GM12878 (cell line): ENCODE results near the gene FLT1. TPM values are rescaled to one million over a fixed set of nuclear protein-coding genes. Genes with fewer than 3 reads are reported as not detected.

Source experiments
- ATAC-seq: fragments of 200-7000 bp; cut with Tn5 transposase; 3 replicates; pipeline ENCODE4 v1.9.1; 2020; ENCODE audit warnings: mild to moderate bottlenecking, moderate library complexity
- BruUV-seq: library from RNA; stranded (reverse); fragments of 400-500 nt; replicated peaks from 2 replicates; lab custom pipeline; 2021; lab: Mats Ljungman, UMichigan
- CTCF ChIA-PET: fragments of 300-600 bp; sonication (Branson Sonifier 250); formaldehyde crosslinking; extraction: SDS; loops from one replicate; lab custom pipeline; 2021; ENCODE audit warnings: inconsistent platforms; lab: Yijun Ruan, JAX
- POLR2A ChIA-PET: fragments of 350-600 bp; formaldehyde crosslinking; extraction: SDS; loops from one replicate; lab custom pipeline; 2021; ENCODE audit warnings: inconsistent platforms; lab: Charles Lee
- RAD21 ChIA-PET: fragments of 300-600 bp; sonication (Branson Sonifier 250); formaldehyde crosslinking; loops from one replicate; lab custom pipeline; 2023; ENCODE audit warnings: antibody characterized with exemption; ENCODE audit not compliant: unreplicated experiment; lab: Charles Lee
- SMC1A ChIA-PET: fragments of 300-600 bp; sonication (Branson Sonifier 250); formaldehyde crosslinking; loops from one replicate; lab custom pipeline; 2023; ENCODE audit not compliant: unreplicated experiment, uncharacterized antibody; lab: Charles Lee
- DNase-seq: peaks from one replicate; pipeline ENCODE4 v3.0.0-alpha.2; 2011; ENCODE audit warnings: low read depth, low spot score
- FAIRE-seq: peaks from 3 replicates; lab custom pipeline; 2011; peaks lifted over from hg19 to GRCh38; lab: Jason Lieb, UNC
- H2AFZ ChIP-seq: 2 replicates; pipeline ENCODE4 v1.6.0; 2011; ENCODE audit warnings: low read depth, low read length, control low read depth; ENCODE audit not compliant: control insufficient read depth
- H3K27ac ChIP-seq: 2 replicates; pipeline ENCODE4 v1.5.1; 2011; ENCODE audit warnings: control low read depth; ENCODE audit not compliant: control insufficient read depth, insufficient read depth
- H3K27me3 ChIP-seq, 2 experiments: replicated peaks in 1 of 2; 2 replicates each; pipeline versions ENCODE4 v1.6.0 to v1.6.1; 2011; ENCODE audit warnings: low read length in 1 of 2; ENCODE audit not compliant: control insufficient read depth in 2 of 2, insufficient read depth in 2 of 2
- H3K36me3 ChIP-seq, 2 experiments: 2 replicates each; pipeline ENCODE4 v1.5.1; 2011; ENCODE audit warnings: low read length in 1 of 2; ENCODE audit not compliant: control insufficient read depth in 2 of 2, insufficient read depth in 2 of 2
- H3K4me1 ChIP-seq: 2 replicates; pipeline ENCODE4 v1.6.1; 2011; ENCODE audit warnings: mild to moderate bottlenecking, low read length, moderate library complexity, mixed read lengths; ENCODE audit not compliant: control insufficient read depth, insufficient read depth
- H3K4me2 ChIP-seq: 2 replicates; pipeline ENCODE4 v1.6.0; 2011; ENCODE audit warnings: control low read depth; ENCODE audit not compliant: control insufficient read depth, insufficient read depth
- H3K4me3 ChIP-seq: fragments of 200-600 bp; sonication (generic); 2 replicates; pipeline ENCODE4 v1.5.1; 2016
- H3K79me2 ChIP-seq: 2 replicates; pipeline ENCODE4 v1.6.0; 2011; ENCODE audit warnings: low read length; ENCODE audit not compliant: control insufficient read depth, insufficient read depth
- H3K9ac ChIP-seq: 2 replicates; pipeline ENCODE4 v1.8.0; 2011; ENCODE audit warnings: low read length, control low read depth, mixed read lengths; ENCODE audit not compliant: control insufficient read depth, insufficient read depth
- H3K9me3 ChIP-seq: replicated peaks from 3 replicates; pipeline ENCODE4 v1.5.1; 2011; ENCODE audit warnings: mild to moderate bottlenecking, low read length; ENCODE audit not compliant: control insufficient read depth, insufficient read depth
- H4K20me1 ChIP-seq: 2 replicates; pipeline ENCODE4 v1.6.0; 2011; ENCODE audit not compliant: control insufficient read depth, insufficient read depth
- ESRRA ChIP-seq: IDR thresholded peaks from 2 replicates; pipeline ENCODE4 v1.6.1; 2012; ENCODE audit warnings: mild to moderate bottlenecking, low read length, improper control_type of control experiment
- FOXK2 ChIP-seq: fragments of 450-650 bp; IDR thresholded peaks from 2 replicates; pipeline ENCODE4 v1.6.1; 2017; ENCODE audit warnings: mild to moderate bottlenecking, moderate library complexity
- MAX ChIP-seq: IDR thresholded peaks from 2 replicates; pipeline ENCODE4 v1.6.1; 2012; ENCODE audit warnings: low read depth, low read length, improper control_type of control experiment
- NBN ChIP-seq: fragments of 450-650 bp; IDR thresholded peaks from 2 replicates; pipeline ENCODE4 v1.6.1; 2016
- RCOR1 ChIP-seq: conservative IDR thresholded peaks from 2 replicates; pipeline ENCODE4 v1.6.1; 2012; ENCODE audit warnings: low read depth, low read length, improper control_type of control experiment
- RFX5 ChIP-seq: IDR thresholded peaks from 2 replicates; pipeline ENCODE4 v1.6.1; 2011; ENCODE audit warnings: low read depth, low read length, improper control_type of control experiment
- SUPT20H ChIP-seq: IDR thresholded peaks from 2 replicates; pipeline ENCODE4 v1.6.1; 2011; ENCODE audit warnings: low read depth, mild to moderate bottlenecking, low read length, moderate library complexity, borderline replicate concordance; ENCODE audit not compliant: control insufficient read depth
- SUZ12 ChIP-seq: fragments of 200-600 bp; sonication (generic); IDR thresholded peaks from one replicate; pipeline ENCODE4 v1.6.1; 2018; ENCODE audit warnings: antibody characterized with exemption, mild to moderate bottlenecking; ENCODE audit not compliant: unreplicated experiment
- WGBS: methylation state at CpG from one replicate; pipeline ENCODE4 v1.1.6; 2016; ENCODE audit warnings: low lambda C conversion rate; ENCODE audit not compliant: insufficient replicate concordance, insufficient coverage; ENCODE audit errors: missing lambda C conversion rate; 5-methylcytosine and 5-hydroxymethylcytosine counted together
- in situ Hi-C: fragments of 300-500 bp; cut with MboI; formaldehyde crosslinking; loops from 9 replicates; pipeline ENCODE4 v1.14.3; 2018; ENCODE audit warnings: mixed read lengths
- intact Hi-C: fragments of 100-400 bp; cut with micrococcal nuclease; formaldehyde crosslinking; loops from one replicate; pipeline ENCODE4 v1.14.2; 2022; ENCODE audit not compliant: unreplicated experiment
- polyA plus RNA-seq, 11 experiments: library from polyadenylated mRNA; depleted of rRNA in 4 of 11; unstranded in 6 of 11; stranded (reverse) in 5 of 11; fragments of >200 nt; fragmentation: Nextera tagmentation in 4 of 11; fragmentation: Illumina TruSeq in 1 of 11; extraction: Ambion mirVana in 4 of 11; extraction: Trizol in 1 of 11; gene quantifications; 1 replicate in 1 of 11; 2 replicates in 10 of 11; pipeline versions ENCODE4 v1.2.1 to v1.2.3, GENCODE V29; 2011 to 2016; ENCODE audit warnings: inconsistent platforms in 2 of 11, missing spikeins in 2 of 11, low read depth in 1 of 11
- total RNA-seq, 4 experiments: library from RNA; depleted of rRNA in 3 of 4; stranded (reverse); fragments of >200 nt in 3 of 4; fragmentation: Illumina TruSeq in 1 of 4; extraction: Trizol in 1 of 4; gene quantifications; 2 replicates each; pipeline versions ENCODE4 v1.2.1 to v1.2.3, GENCODE V29; 2013 to 2021

The FLT1 gene
- total and polyA plus RNA-seq, 10 of the 15 experiments (the other 5 are each of a cell fraction or from before 2014, with no cell fraction given), result 0.55 to 5.6 (median 0.84) TPM

GRCh38 chr13:28349907-28350654 is 144.8 kb downstream of the FLT1 start:
- Histone ChIP-seq H3K4me3 (no peak overlapping the region), H3K9ac (no peak overlapping the region), H3K27me3 (no peaks in the 10 kb centered on the region), H2AFZ (no peak overlapping the region), H4K20me1 (no peaks in the 10 kb centered on the region), H3K4me1 (no peaks in the 10 kb centered on the region; the same call in 1 of the 2 replicates), H3K79me2 (no peaks in the 10 kb centered on the region), H3K36me3 (no peaks in the 10 kb centered on the region), H3K27ac (no peak overlapping the region), H3K4me2 (no peak overlapping the region), H3K9me3 (no peaks in the 10 kb centered on the region)
- DNase-seq (no peak), ATAC-seq (no peak), FAIRE-seq (no peak)
- 75% methylated on average over 8 of the region's 8 CpGs for WGBS
- ChIA-PET CTCF (no interaction called here), RAD21 (no interaction called here), POLR2A (no interaction called here), SMC1A (interaction anchor here (1.1 kb wide), 1 partner anchor 19 kb away, joined by 3 read pairs; no protein-coding TSS in a partner anchor)
- intact Hi-C loops, result no loop called here
- in situ Hi-C loops, result no loop called here
- no TSS peak for BruUV-seq
- TF ChIP-seq ESRRA (no peak), SUPT20H (no peak), RCOR1 (no peak), MAX (no peak), NBN (no peak), SUZ12 (no peak), RFX5 (no peak), FOXK2 (no peak)
